ENCODE results near the gene LAMB1. TPM values are rescaled to one million over a fixed set of nuclear protein-coding genes. Genes with fewer than 3 reads are reported as not detected.

LAMB1 gene
- total RNA-seq, 1 donor from 2014 or later, result 60.0 TPM

GRCh38 chr7:108017776-108018151 is 14.8 kb upstream of the LAMB1 start:
- H3K9me3 ChIP-seq (replicated peaks), result no peaks in the 10 kb centered on the region
- DNase-seq, result no peak
- no peak for TF ChIP-seq CTCF (IDR thresholded peaks at IDR 0.05; ENCODE audit: borderline replicate concordance)
- peaks cover 21% of the 10 kb centered on the region for H3K4me1 ChIP-seq
- H3K27ac ChIP-seq (replicated peaks), result no peak overlapping the region
- no peaks in the 10 kb centered on the region for H3K27me3 ChIP-seq (ENCODE audit: low read depth)
- no peaks in the 10 kb centered on the region for H3K36me3 ChIP-seq
- no peak overlapping the region for H3K4me3 ChIP-seq
- intact Hi-C loops (cut with micrococcal nuclease), result no loop called here

GRCh38 chr7:108016841-108017775 is 14.1 kb upstream of the LAMB1 start:
- peak; percentile 63 for TF ChIP-seq CTCF (IDR thresholded peaks at IDR 0.05; ENCODE audit: borderline replicate concordance)
- Histone ChIP-seq H3K27ac (replicated peaks) (no peak overlapping the region), H3K27me3 (ENCODE audit: low read depth) (no peaks in the 10 kb centered on the region), H3K36me3 (no peaks in the 10 kb centered on the region), H3K9me3 (replicated peaks) (no peaks in the 10 kb centered on the region), H3K4me3 (no peak overlapping the region), H3K4me1 (peaks cover 21% of the 10 kb centered on the region)
- DNase-seq, result no peak
- intact Hi-C loops (cut with micrococcal nuclease), result no loop called here

- no peaks in the 10 kb centered on the region for H3K36me3 ChIP-seq
- H3K27ac ChIP-seq (replicated peaks), result no peak overlapping the region
- H3K9me3 ChIP-seq (replicated peaks), result no peaks in the 10 kb centered on the region
- H3K4me1 ChIP-seq, result peaks cover 30% of the 10 kb centered on the region
- H3K4me3 ChIP-seq, result no peak overlapping the region
- no peak for TF ChIP-seq CTCF (IDR thresholded peaks at IDR 0.05; ENCODE audit: borderline replicate concordance)
- DNase-seq, result no peak
- no peaks in the 10 kb centered on the region for H3K27me3 ChIP-seq (ENCODE audit: low read depth)
- intact Hi-C loops (cut with micrococcal nuclease), result no loop called here
These were observed 12.8 kb upstream of the LAMB1 start for GRCh38 chr7:108015740-108016139.

GRCh38 chr7:108014747-108015682 is 12.1 kb upstream of the LAMB1 start:
- Histone ChIP-seq H3K36me3 (no peaks in the 10 kb centered on the region), H3K4me3 (no peak overlapping the region), H3K4me1 (peaks cover 37% of the 10 kb centered on the region), H3K27me3 (ENCODE audit: low read depth) (no peaks in the 10 kb centered on the region), H3K9me3 (replicated peaks) (no peaks in the 10 kb centered on the region), H3K27ac (replicated peaks) (no peak overlapping the region)
- no peak for DNase-seq
- intact Hi-C loops (cut with micrococcal nuclease), result no loop called here
- no peak for TF ChIP-seq CTCF (IDR thresholded peaks at IDR 0.05; ENCODE audit: borderline replicate concordance)

GRCh38 chr7:108014215-108014614 is 11.3 kb upstream of the LAMB1 start:
- Histone ChIP-seq H3K4me1 (peaks cover 41% of the 10 kb centered on the region), H3K9me3 (replicated peaks) (no peaks in the 10 kb centered on the region), H3K36me3 (no peaks in the 10 kb centered on the region), H3K27ac (replicated peaks) (no peak overlapping the region), H3K27me3 (ENCODE audit: low read depth) (no peaks in the 10 kb centered on the region), H3K4me3 (no peak overlapping the region)
- intact Hi-C loops (cut with micrococcal nuclease), result no loop called here
- DNase-seq, result no peak
- TF ChIP-seq CTCF (IDR thresholded peaks at IDR 0.05; ENCODE audit: borderline replicate concordance), result no peak

All from left ventricle myocardium inferior (tissue), 1 donor.